Lower leg skin (tissue), 3 donors: ENCODE measurements around the gene MYB.

Experiments used
- POLR2A ChIP-seq, 2 donors: fragments of 450-650 bp; IDR thresholded peaks; one replicate each; pipeline ENCODE4 v1.6.1; 2016 to 2017; ENCODE audit warnings: antibody characterized with exemption in 2 of 2, mild to moderate bottlenecking in 1 of 2, moderate library complexity in 1 of 2
- TF ChIP-seq, protein P1 (sequence below), 3 donors: fragments of 450-650 bp; IDR thresholded peaks; one replicate each; pipeline ENCODE4 v1.5.1; 2016; ENCODE audit warnings: antibody characterized with exemption in 3 of 3, mild to moderate bottlenecking in 3 of 3, moderate library complexity in 2 of 3

DNA sequence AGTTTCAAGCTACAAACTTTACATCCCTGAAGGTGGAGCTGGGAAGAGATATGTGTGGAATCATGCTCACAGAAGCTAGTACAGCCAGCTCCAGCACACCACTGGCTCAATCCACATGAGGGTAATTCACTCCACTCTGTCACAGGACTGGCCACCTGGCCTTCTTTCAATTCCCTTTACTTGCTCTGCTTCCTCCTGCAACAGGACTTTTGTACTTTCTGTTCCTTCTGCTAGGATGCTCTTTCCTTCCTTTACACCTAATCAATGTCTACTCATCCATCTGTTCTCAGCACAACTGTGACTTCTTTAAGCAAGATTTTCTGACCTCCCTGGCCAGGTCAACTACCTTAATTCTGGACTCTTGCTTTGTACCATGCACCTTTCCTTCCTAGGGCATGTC, 39.4 kb upstream of the MYB start:
- TF ChIP-seq, protein P1, sequence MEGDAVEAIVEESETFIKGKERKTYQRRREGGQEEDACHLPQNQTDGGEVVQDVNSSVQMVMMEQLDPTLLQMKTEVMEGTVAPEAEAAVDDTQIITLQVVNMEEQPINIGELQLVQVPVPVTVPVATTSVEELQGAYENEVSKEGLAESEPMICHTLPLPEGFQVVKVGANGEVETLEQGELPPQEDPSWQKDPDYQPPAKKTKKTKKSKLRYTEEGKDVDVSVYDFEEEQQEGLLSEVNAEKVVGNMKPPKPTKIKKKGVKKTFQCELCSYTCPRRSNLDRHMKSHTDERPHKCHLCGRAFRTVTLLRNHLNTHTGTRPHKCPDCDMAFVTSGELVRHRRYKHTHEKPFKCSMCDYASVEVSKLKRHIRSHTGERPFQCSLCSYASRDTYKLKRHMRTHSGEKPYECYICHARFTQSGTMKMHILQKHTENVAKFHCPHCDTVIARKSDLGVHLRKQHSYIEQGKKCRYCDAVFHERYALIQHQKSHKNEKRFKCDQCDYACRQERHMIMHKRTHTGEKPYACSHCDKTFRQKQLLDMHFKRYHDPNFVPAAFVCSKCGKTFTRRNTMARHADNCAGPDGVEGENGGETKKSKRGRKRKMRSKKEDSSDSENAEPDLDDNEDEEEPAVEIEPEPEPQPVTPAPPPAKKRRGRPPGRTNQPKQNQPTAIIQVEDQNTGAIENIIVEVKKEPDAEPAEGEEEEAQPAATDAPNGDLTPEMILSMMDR (IDR thresholded peaks at IDR 0.05) = no peak
- TF ChIP-seq POLR2A (IDR thresholded peaks at IDR 0.05) = no peak
